Upper lobe of right lung (tissue), 1 donor: ENCODE data around the gene ADTRP. TPM values are rescaled to one million over a fixed set of nuclear protein-coding genes. Genes with fewer than 3 reads are reported as not detected.

Source experiments
- ATAC-seq: fragments of 200-7000 bp; cut with Tn5 transposase; one replicate; pipeline ENCODE4 v1.9.1; 2020; ENCODE audit warnings: mild to moderate bottlenecking, moderate library complexity
- DNase-seq: peaks from one replicate; pipeline ENCODE4 v3.0.0-alpha.2; 2020
- H3K27ac ChIP-seq: fragments of 200-600 bp; one replicate; pipeline ENCODE4 v1.8.0; 2022
- H3K27me3 ChIP-seq: fragments of 200-600 bp; one replicate; pipeline ENCODE4 v1.8.0; 2022; ENCODE audit warnings: mild to moderate bottlenecking
- H3K36me3 ChIP-seq: fragments of 200-600 bp; one replicate; pipeline ENCODE4 v1.8.0; 2022
- H3K4me1 ChIP-seq: fragments of 200-600 bp; one replicate; pipeline ENCODE4 v1.8.0; 2022
- H3K4me3 ChIP-seq: fragments of 200-600 bp; one replicate; pipeline ENCODE4 v1.8.0; 2022; ENCODE audit warnings: mild to moderate bottlenecking
- H3K9me3 ChIP-seq: fragments of 200-600 bp; one replicate; pipeline ENCODE4 v1.8.0; 2022
- CTCF ChIP-seq: fragments of 200-600 bp; IDR thresholded peaks from one replicate; pipeline ENCODE4 v1.8.0; 2022; ENCODE audit warnings: antibody characterized with exemption
- intact Hi-C: fragments of 100-400 bp; cut with DNase I; formaldehyde crosslinking; loops from one replicate; pipeline ENCODE4 v1.11.0; 2022
- total RNA-seq: library from RNA; stranded (reverse); fragmentation: NEBNext Ultra II Directional; extraction: Animal tissue kit (Norgen Biotek cat#: 25700); gene quantifications from one replicate; pipeline ENCODE4 v1.2.1, GENCODE V29; 2021
- donor health status: DM: no; HTN: yes; CAD: no; lungs with severe emphysema.

Gene ADTRP
- total RNA-seq, 1 donor from 2014 or later: 21.0 TPM

- H3K27me3 ChIP-seq: no peaks in the 10 kb centered on the region
- TF ChIP-seq CTCF: no peak
- intact Hi-C loops: no loop called here
- H3K36me3 ChIP-seq: no peaks in the 10 kb centered on the region
- ATAC-seq (no peak), DNase-seq (no peak)
- H3K4me3 ChIP-seq: no peak overlapping the region
- no peaks in the 10 kb centered on the region for H3K9me3 ChIP-seq
- H3K4me1 ChIP-seq: peaks cover 18% of the 10 kb centered on the region
- H3K27ac ChIP-seq: no peak overlapping the region
Observed at GRCh38 chr6:11761744-11762620, 16.6 kb downstream of the ADTRP start.

GRCh38 chr6:11760015-11760473, 18.6 kb downstream of the ADTRP start:
- peaks cover 18% of the 10 kb centered on the region for H3K4me1 ChIP-seq
- DNase-seq (no peak), ATAC-seq (peak; percentile 43)
- intact Hi-C loops: no loop called here
- H3K9me3 ChIP-seq: no peaks in the 10 kb centered on the region
- no peak for TF ChIP-seq CTCF
- H3K36me3 ChIP-seq: no peaks in the 10 kb centered on the region
- no peak overlapping the region for H3K4me3 ChIP-seq
- H3K27ac ChIP-seq: no peak overlapping the region
- no peaks in the 10 kb centered on the region for H3K27me3 ChIP-seq

GRCh38 chr6:11758878-11759277, 19.7 kb downstream of the ADTRP start:
- peaks cover 13% of the 10 kb centered on the region for H3K4me1 ChIP-seq
- no peaks in the 10 kb centered on the region for H3K36me3 ChIP-seq
- no peak for TF ChIP-seq CTCF
- DNase-seq (no peak), ATAC-seq (no peak)
- no peaks in the 10 kb centered on the region for H3K9me3 ChIP-seq
- H3K27ac ChIP-seq: no peak overlapping the region
- H3K27me3 ChIP-seq: no peaks in the 10 kb centered on the region
- intact Hi-C loops: no loop called here
- no peak overlapping the region for H3K4me3 ChIP-seq

- no peak for ATAC-seq
- Histone ChIP-seq H3K27me3 (no peaks in the 10 kb centered on the region), H3K4me1 (no peaks in the 10 kb centered on the region), H3K36me3 (no peaks in the 10 kb centered on the region), H3K9me3 (no peaks in the 10 kb centered on the region), H3K27ac (no peak overlapping the region), H3K4me3 (no peak overlapping the region)
- no peak for DNase-seq
- TF ChIP-seq CTCF: no peak
- intact Hi-C loops: no loop called here
Observed at GRCh38 chr6:11756726-11757125, 21.9 kb downstream of the ADTRP start.

- Histone ChIP-seq H3K36me3 (no peaks in the 10 kb centered on the region), H3K4me3 (no peak overlapping the region), H3K27ac (no peak overlapping the region), H3K27me3 (no peaks in the 10 kb centered on the region), H3K9me3 (no peaks in the 10 kb centered on the region), H3K4me1 (no peaks in the 10 kb centered on the region)
- ATAC-seq: no peak
- DNase-seq: no peak
- intact Hi-C loops: no loop called here
- no peak for TF ChIP-seq CTCF
Observed at GRCh38 chr6:11756292-11756691, 22.3 kb downstream of the ADTRP start.
